HG02759 (cell line): ENCODE data around the gene SSH3.

Experiments used
- ATAC-seq: cut with Tn5 transposase; IDR thresholded peaks from one replicate; pipeline ENCODE4 v1.9.1; 2021; ENCODE audit warnings: mild to moderate bottlenecking, moderate library complexity; ENCODE audit not compliant: unreplicated experiment

SSH3 gene

DNA sequence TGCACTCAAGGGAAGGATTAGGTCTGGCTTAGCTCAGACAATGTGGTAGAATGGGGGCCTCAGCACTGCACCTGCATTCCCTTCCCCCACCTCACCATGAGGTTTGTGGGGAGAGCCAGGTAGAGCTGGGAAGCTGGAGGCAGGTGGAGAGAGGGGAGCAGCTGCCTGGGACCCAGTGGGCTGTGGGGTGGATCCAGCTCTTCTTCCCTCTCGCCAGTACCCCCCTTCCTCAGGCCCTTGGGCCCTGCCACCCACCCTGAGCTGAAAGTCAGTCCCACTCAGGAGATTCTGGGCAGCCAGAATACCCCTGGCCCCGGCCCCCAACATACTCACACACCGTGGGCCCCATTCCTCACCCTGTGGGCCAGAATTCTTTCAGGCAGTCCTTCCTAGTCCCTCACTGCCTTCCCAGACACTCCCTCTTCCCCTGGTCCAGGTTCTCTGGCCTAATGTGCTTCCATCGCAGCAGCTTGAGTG is 53.1 kb downstream of the SSH3 start:
- no peak for ATAC-seq

DNA sequence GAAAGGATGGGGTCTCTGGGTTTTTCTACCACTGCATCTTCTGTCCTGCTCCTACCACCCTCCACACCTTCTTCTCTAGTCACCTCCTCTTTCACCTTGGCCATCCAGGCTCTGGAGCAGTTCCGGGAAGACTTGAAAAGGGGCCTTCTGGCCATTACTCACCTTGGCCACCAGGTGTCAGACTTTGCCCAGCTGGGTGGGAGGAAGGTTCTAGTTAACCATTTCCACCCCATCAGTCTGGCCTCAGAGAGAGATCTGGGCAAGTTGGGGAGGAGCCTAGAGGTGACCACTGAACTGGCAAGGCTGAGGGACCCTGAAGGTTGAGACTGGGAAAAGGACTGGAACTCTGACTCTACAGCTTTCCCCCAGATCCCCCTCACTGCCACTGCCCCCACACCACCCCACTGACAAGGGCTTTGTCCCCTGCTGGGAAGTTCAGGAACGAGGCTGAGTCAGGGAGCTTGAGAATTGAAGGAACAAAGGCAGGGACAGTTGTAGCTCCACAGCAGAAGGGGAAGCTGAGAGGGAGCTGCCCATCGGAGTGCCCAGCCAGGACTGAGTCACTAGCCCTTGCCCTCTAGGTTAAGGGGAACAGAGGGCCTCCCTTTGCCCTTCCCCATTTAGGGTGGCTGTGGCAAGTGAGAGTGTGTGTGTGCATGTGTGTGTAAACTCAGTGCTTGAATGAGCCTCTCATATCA is 53.7 kb downstream of the SSH3 start:
- no peak for ATAC-seq

DNA sequence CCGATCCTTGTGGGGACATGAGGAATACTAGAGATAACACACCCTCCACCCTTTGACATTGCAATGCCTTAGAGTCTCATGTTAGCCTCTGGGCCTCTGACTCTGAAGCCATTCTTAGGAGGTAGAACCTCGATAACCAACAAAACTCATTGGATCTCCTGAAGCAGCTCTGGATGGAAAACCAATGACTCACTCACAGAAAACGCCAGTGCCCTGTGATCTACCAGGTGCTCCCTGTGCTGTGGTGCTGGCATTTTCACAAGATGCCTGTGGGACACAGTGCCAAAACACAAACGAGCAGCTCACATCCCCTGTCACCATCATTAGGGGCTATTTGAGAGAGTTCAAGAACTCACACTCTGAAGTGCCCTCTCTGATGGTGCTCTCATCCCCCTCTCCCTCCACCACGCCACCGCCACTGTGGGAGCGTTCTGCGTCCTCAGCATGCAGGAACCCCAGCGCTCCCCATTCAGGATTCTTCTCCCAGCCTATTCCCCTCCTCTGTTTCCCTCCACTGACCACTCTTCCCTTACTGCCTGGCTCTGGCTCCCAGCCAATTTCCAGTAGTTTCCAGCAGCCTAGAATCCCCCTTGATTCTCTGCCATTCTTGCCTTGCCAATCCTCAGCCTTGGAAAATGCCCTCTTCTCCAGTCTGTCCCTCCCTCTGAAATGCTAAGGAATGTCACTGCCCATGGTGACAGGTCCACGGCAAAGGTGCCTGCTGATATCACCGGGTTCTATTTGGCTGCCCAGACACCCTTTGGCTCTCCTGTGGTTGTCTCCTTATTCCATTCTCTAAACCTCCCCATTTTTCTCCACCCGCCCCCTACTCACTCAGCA is 54.7 kb downstream of the SSH3 start:
- ATAC-seq: no peak
